CD14-positive monocyte (primary cell): Measurements from ENCODE around the gene IFI44L. TPM values are rescaled to one million over a fixed set of nuclear protein-coding genes. Genes with fewer than 3 reads are reported as not detected.
A peak's percentile ranks its signal among the peaks of the same experiment; 100 is the strongest.

Source experiments
- DNase-seq, 3 donors: peaks; one replicate each; pipeline ENCODE4 v3.0.0-alpha.2; 2011 to 2022
- H2AFZ ChIP-seq: 2 replicates; pipeline ENCODE4 v1.6.0; 2012; ENCODE audit warnings: mild to moderate bottlenecking, low read depth, low read length, inconsistent platforms; ENCODE audit not compliant: insufficient read depth, poor library complexity, severe bottlenecking
- H3K27ac ChIP-seq, 2 donors: 1 replicate in 1 of 2; 2 replicates in 1 of 2; pipeline ENCODE4 v1.5.1; 2012 to 2013; ENCODE audit warnings: low read length in 2 of 2, control low read depth in 1 of 2, inconsistent platforms in 1 of 2, low read depth in 1 of 2, mild to moderate bottlenecking in 1 of 2
- H3K27me3 ChIP-seq, 2 donors: one replicate each; pipeline versions ENCODE4 v1.6.0 to v1.6.1; 2011 to 2013; ENCODE audit warnings: low read length in 2 of 2; ENCODE audit not compliant: control insufficient read depth in 2 of 2, insufficient read depth in 2 of 2
- H3K36me3 ChIP-seq, 2 donors: replicated peaks in 1 of 2; 1 replicate in 1 of 2; 2 replicates in 1 of 2; pipeline versions ENCODE4 v1.5.1 to v1.6.1; 2012 to 2013; ENCODE audit warnings: low read length in 2 of 2, control low read depth in 1 of 2, inconsistent platforms in 1 of 2, mild to moderate bottlenecking in 1 of 2; ENCODE audit not compliant: insufficient read depth in 2 of 2, control insufficient read depth in 1 of 2
- H3K4me1 ChIP-seq, 2 donors: 1 replicate in 1 of 2; 2 replicates in 1 of 2; pipeline versions ENCODE4 v1.5.1 to v1.6.1; 2012 to 2013; ENCODE audit warnings: low read length in 2 of 2, control low read depth in 1 of 2, inconsistent platforms in 1 of 2, mild to moderate bottlenecking in 1 of 2, moderate library complexity in 1 of 2; ENCODE audit not compliant: insufficient read depth in 2 of 2, control insufficient read depth in 1 of 2
- H3K4me2 ChIP-seq: replicated peaks from 2 replicates; pipeline ENCODE3; 2012; ENCODE audit warnings: low read length, moderate library complexity, mild to moderate bottlenecking; ENCODE audit not compliant: poor library complexity, severe bottlenecking; ENCODE audit errors: extremely low read depth
- H3K4me3 ChIP-seq, 3 experiments: fragments of 200-600 bp in 1 of 3; sonication (generic) in 1 of 3; replicated peaks in 1 of 3; 1 replicate in 2 of 3; 2 replicates in 1 of 3; pipeline ENCODE4 v1.5.1; 2011 to 2013; ENCODE audit warnings: low read length in 3 of 3, mild to moderate bottlenecking in 3 of 3, control low read depth in 2 of 3, low read depth in 2 of 3, inconsistent platforms in 1 of 3, moderate library complexity in 1 of 3
- H3K79me2 ChIP-seq: 2 replicates; pipeline ENCODE4 v1.6.0; 2012; ENCODE audit warnings: mild to moderate bottlenecking, control low read depth, inconsistent platforms, low read length, moderate library complexity; ENCODE audit not compliant: insufficient read depth
- H3K9ac ChIP-seq: 2 replicates; pipeline ENCODE4 v1.6.0; 2017; ENCODE audit warnings: low read length, mild to moderate bottlenecking; ENCODE audit not compliant: insufficient read depth, poor library complexity, severe bottlenecking
- H3K9me3 ChIP-seq, 2 donors: replicated peaks in 1 of 2; 1 replicate in 1 of 2; 2 replicates in 1 of 2; pipeline versions ENCODE4 v1.5.1 to v1.6.1; 2012 to 2013; ENCODE audit warnings: low read length in 2 of 2, control low read depth in 1 of 2; ENCODE audit not compliant: control insufficient read depth in 1 of 2, insufficient read depth in 1 of 2
- H4K20me1 ChIP-seq: 2 replicates; pipeline ENCODE4 v1.6.0; 2012; ENCODE audit warnings: mild to moderate bottlenecking, low read length, control low read depth, moderate library complexity; ENCODE audit not compliant: insufficient read depth
- H3K27ac Mint-ChIP-seq, 7 donors: one replicate each; pipeline ENCODE4 v1.8.0; 2020; ENCODE audit warnings: mild to moderate bottlenecking in 7 of 7, mixed read lengths in 7 of 7, moderate library complexity in 6 of 7, inconsistent platforms in 2 of 7
- H3K27me3 Mint-ChIP-seq, 3 donors: one replicate each; pipeline ENCODE4 v1.8.0; 2021 to 2022; ENCODE audit warnings: low read depth in 3 of 3, mild to moderate bottlenecking in 3 of 3, mixed read lengths in 3 of 3, moderate library complexity in 3 of 3, inconsistent platforms in 1 of 3
- H3K36me3 Mint-ChIP-seq, 2 donors: one replicate each; pipeline ENCODE4 v1.8.0; 2020; ENCODE audit warnings: mixed read lengths in 2 of 2, inconsistent platforms in 1 of 2, mild to moderate bottlenecking in 1 of 2
- H3K4me1 Mint-ChIP-seq: one replicate; pipeline ENCODE4 v1.8.0; 2020; ENCODE audit warnings: mild to moderate bottlenecking, mixed read lengths
- H3K4me3 Mint-ChIP-seq, 2 donors: one replicate each; pipeline ENCODE4 v1.8.0; 2020; ENCODE audit warnings: mild to moderate bottlenecking in 2 of 2, mixed read lengths in 2 of 2, moderate library complexity in 1 of 2
- H3K9me3 Mint-ChIP-seq, 7 donors: one replicate each; pipeline ENCODE4 v1.8.0; 2020 to 2022; ENCODE audit warnings: mixed read lengths in 7 of 7, mild to moderate bottlenecking in 6 of 7, moderate library complexity in 6 of 7, inconsistent platforms in 2 of 7
- whole genome bisulfite sequencing: methylation state at CpG from one replicate; pipeline ENCODE4 v1.1.5; 2013; ENCODE audit warnings: missing lambda C conversion rate; ENCODE audit not compliant: insufficient coverage; 5-methylcytosine and 5-hydroxymethylcytosine counted together
- intact Hi-C, 2 donors: fragments of 100-400 bp; cut with micrococcal nuclease; formaldehyde crosslinking; loops; one replicate each; pipeline versions ENCODE4 v1.15.0 to v1.15.1; 2023
- polyA plus RNA-seq, 3 donors: library from polyadenylated mRNA; depleted of rRNA in 1 of 3; unstranded in 2 of 3; stranded (reverse) in 1 of 3; fragments of 300-500 nt in 2 of 3; fragments of >200 nt in 1 of 3; fragmentation: Illumina TruSeq in 2 of 3; gene quantifications; 1 replicate in 2 of 3; 2 replicates in 1 of 3; pipeline ENCODE4 v1.2.3, GENCODE V29; 2012 to 2021
- TF ChIP-seq, protein P1 (sequence below): fragments of 200-600 bp; IDR thresholded peaks from one replicate; pipeline ENCODE4 v1.8.0; 2022; ENCODE audit warnings: antibody characterized with exemption, mild to moderate bottlenecking

Gene IFI44L
- polyA plus RNA-seq, 3 donors, result 8.6 to 17.4 (median 11.0) TPM

DNA sequence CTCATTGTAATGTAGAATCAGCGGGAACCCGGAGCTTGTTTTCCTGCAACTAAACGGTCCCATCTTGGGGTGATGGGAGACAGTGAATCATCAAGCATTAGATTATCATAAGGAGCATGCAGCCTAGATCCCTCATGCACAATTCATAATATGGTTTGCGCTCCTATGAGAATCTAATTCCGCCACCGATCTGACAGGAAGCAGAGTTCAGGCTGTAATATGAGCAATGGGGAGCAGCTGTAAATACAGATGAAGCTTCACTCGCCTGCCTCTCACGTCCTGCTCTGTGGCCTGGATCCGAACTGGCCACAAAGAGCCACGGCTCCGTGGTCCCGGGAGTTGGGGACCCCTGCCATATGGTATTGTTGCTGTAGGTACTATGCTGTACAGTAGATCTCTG lies 31.0 kb downstream of the IFI44L start:
- Histone ChIP-seq H2AFZ (peak overlapping the region; percentile 69), H4K20me1 (peaks cover 6% of the 10 kb centered on the region), H3K9ac (peak overlapping the region; percentile 54), H3K9me3 (peaks cover 19 to 20% of the 10 kb centered on the region in 2 donors), H3K4me2 (peak overlapping the region; percentile 90), H3K4me1 (peaks cover 29 to 46% of the 10 kb centered on the region in 2 donors), H3K36me3 (peaks cover 15 to 25% of the 10 kb centered on the region in 2 donors), H3K27me3 (no peaks in the 10 kb centered on the region), H3K27ac (peak overlapping the region; percentile 35 to 78), H3K4me3 (peak overlapping the region; percentile 53 to 95 (median 78)), H3K79me2 (peaks cover 39% of the 10 kb centered on the region)
- no peaks in the 10 kb centered on the region for H3K27me3 Mint-ChIP-seq
- DNase-seq, result peak in 2 of 3 donors; percentile 8 to 20
- H3K4me1 Mint-ChIP-seq, result peaks cover 49% of the 10 kb centered on the region
- peak overlapping the region; percentile 76 to 88 for H3K4me3 Mint-ChIP-seq
- WGBS, result 19% methylated on average over 3 of the region's 12 CpGs
- intact Hi-C loops, result no loop called here
- peaks cover 11 to 25% (median 24%) of the 10 kb centered on the region in 7 donors for H3K9me3 Mint-ChIP-seq
- peak overlapping the region; percentile 20 to 90 (median 81) for H3K27ac Mint-ChIP-seq
- H3K36me3 Mint-ChIP-seq, result peaks cover 21 to 32% of the 10 kb centered on the region in 2 donors
- TF ChIP-seq, protein P1, sequence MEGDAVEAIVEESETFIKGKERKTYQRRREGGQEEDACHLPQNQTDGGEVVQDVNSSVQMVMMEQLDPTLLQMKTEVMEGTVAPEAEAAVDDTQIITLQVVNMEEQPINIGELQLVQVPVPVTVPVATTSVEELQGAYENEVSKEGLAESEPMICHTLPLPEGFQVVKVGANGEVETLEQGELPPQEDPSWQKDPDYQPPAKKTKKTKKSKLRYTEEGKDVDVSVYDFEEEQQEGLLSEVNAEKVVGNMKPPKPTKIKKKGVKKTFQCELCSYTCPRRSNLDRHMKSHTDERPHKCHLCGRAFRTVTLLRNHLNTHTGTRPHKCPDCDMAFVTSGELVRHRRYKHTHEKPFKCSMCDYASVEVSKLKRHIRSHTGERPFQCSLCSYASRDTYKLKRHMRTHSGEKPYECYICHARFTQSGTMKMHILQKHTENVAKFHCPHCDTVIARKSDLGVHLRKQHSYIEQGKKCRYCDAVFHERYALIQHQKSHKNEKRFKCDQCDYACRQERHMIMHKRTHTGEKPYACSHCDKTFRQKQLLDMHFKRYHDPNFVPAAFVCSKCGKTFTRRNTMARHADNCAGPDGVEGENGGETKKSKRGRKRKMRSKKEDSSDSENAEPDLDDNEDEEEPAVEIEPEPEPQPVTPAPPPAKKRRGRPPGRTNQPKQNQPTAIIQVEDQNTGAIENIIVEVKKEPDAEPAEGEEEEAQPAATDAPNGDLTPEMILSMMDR, result no peak

DNA sequence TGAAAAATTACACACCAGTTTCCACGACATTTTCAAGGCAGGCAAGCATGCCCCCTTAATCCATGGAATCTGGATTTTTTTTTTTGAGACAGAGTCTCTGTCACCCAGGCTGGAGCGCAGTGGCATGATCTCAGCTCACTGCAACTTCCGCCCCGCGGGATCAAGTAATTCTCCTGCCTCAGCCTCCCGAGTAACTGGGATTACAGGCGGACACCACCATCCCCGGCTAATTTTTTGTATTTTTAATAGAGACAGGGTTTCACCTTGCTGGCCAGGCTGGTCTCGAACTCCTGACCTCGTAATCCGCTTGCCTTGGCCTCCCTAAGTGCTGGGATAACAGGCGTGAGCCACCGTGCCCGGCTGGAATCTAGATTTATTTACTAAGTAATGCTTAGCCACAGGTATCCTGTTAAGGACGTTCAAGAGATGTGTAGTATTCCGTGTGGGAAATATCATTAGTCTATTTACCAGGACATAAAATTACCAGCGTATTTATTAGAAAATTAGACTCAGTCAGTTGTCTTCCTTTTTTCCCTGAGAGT lies 31.8 kb downstream of the IFI44L start:
- Mint-ChIP-seq H3K4me3 (peak overlapping the region; percentile 48 to 88), H3K27me3 (no peaks in the 10 kb centered on the region), H3K27ac (peak overlapping the region in 1 of 7 donors; percentile 81), H3K4me1 (peaks cover 40% of the 10 kb centered on the region), H3K36me3 (peaks cover 20 to 36% of the 10 kb centered on the region in 2 donors), H3K9me3 (peaks cover 10 to 19% (median 17%) of the 10 kb centered on the region in 7 donors)
- no peak for DNase-seq
- H2AFZ ChIP-seq, result no peak overlapping the region
- peaks cover 24 to 32% of the 10 kb centered on the region in 2 donors for H3K36me3 ChIP-seq
- WGBS, result 97% methylated on average over 7 of the region's 17 CpGs
- H3K27me3 ChIP-seq, result no peaks in the 10 kb centered on the region
- peaks cover 6% of the 10 kb centered on the region for H4K20me1 ChIP-seq
- H3K4me3 ChIP-seq, result peak overlapping the region in 2 of 3 experiments; percentile 53 to 78
- H3K27ac ChIP-seq, result peak overlapping the region in 1 of 2 donors; percentile 78
- peak overlapping the region; percentile 54 for H3K9ac ChIP-seq
- TF ChIP-seq, protein P1, result no peak
- H3K4me1 ChIP-seq, result peaks cover 20 to 37% of the 10 kb centered on the region in 2 donors
- H3K4me2 ChIP-seq, result peak overlapping the region; percentile 90
- H3K9me3 ChIP-seq, result peaks cover 14 to 16% of the 10 kb centered on the region in 2 donors
- intact Hi-C loops, result no loop called here
- peaks cover 39% of the 10 kb centered on the region for H3K79me2 ChIP-seq
